CD14-positive monocyte (primary cell): ENCODE results near the gene ALDH7A1. TPM values are rescaled to one million over a fixed set of nuclear protein-coding genes. Genes with fewer than 3 reads are reported as not detected.

Experiments
- DNase-seq, 3 donors: peaks; one replicate each; pipeline ENCODE4 v3.0.0-alpha.2; 2011 to 2022
- H2AFZ ChIP-seq: 2 replicates; pipeline ENCODE4 v1.6.0; 2012; ENCODE audit warnings: mild to moderate bottlenecking, low read depth, low read length, inconsistent platforms; ENCODE audit not compliant: insufficient read depth, poor library complexity, severe bottlenecking
- H3K27ac ChIP-seq, 2 donors: 1 replicate in 1 of 2; 2 replicates in 1 of 2; pipeline ENCODE4 v1.5.1; 2012 to 2013; ENCODE audit warnings: low read length in 2 of 2, control low read depth in 1 of 2, inconsistent platforms in 1 of 2, low read depth in 1 of 2, mild to moderate bottlenecking in 1 of 2
- H3K27me3 ChIP-seq, 2 donors: one replicate each; pipeline versions ENCODE4 v1.6.0 to v1.6.1; 2011 to 2013; ENCODE audit warnings: low read length in 2 of 2; ENCODE audit not compliant: control insufficient read depth in 2 of 2, insufficient read depth in 2 of 2
- H3K36me3 ChIP-seq, 2 donors: replicated peaks in 1 of 2; 1 replicate in 1 of 2; 2 replicates in 1 of 2; pipeline versions ENCODE4 v1.5.1 to v1.6.1; 2012 to 2013; ENCODE audit warnings: low read length in 2 of 2, control low read depth in 1 of 2, inconsistent platforms in 1 of 2, mild to moderate bottlenecking in 1 of 2; ENCODE audit not compliant: insufficient read depth in 2 of 2, control insufficient read depth in 1 of 2
- H3K4me1 ChIP-seq, 2 donors: 1 replicate in 1 of 2; 2 replicates in 1 of 2; pipeline versions ENCODE4 v1.5.1 to v1.6.1; 2012 to 2013; ENCODE audit warnings: low read length in 2 of 2, control low read depth in 1 of 2, inconsistent platforms in 1 of 2, mild to moderate bottlenecking in 1 of 2, moderate library complexity in 1 of 2; ENCODE audit not compliant: insufficient read depth in 2 of 2, control insufficient read depth in 1 of 2
- H3K4me2 ChIP-seq: replicated peaks from 2 replicates; pipeline ENCODE3; 2012; ENCODE audit warnings: low read length, moderate library complexity, mild to moderate bottlenecking; ENCODE audit not compliant: poor library complexity, severe bottlenecking; ENCODE audit errors: extremely low read depth
- H3K4me3 ChIP-seq, 3 experiments: fragments of 200-600 bp in 1 of 3; sonication (generic) in 1 of 3; replicated peaks in 1 of 3; 1 replicate in 2 of 3; 2 replicates in 1 of 3; pipeline ENCODE4 v1.5.1; 2011 to 2013; ENCODE audit warnings: low read length in 3 of 3, mild to moderate bottlenecking in 3 of 3, control low read depth in 2 of 3, low read depth in 2 of 3, inconsistent platforms in 1 of 3, moderate library complexity in 1 of 3
- H3K79me2 ChIP-seq: 2 replicates; pipeline ENCODE4 v1.6.0; 2012; ENCODE audit warnings: mild to moderate bottlenecking, control low read depth, inconsistent platforms, low read length, moderate library complexity; ENCODE audit not compliant: insufficient read depth
- H3K9ac ChIP-seq: 2 replicates; pipeline ENCODE4 v1.6.0; 2017; ENCODE audit warnings: low read length, mild to moderate bottlenecking; ENCODE audit not compliant: insufficient read depth, poor library complexity, severe bottlenecking
- H3K9me3 ChIP-seq, 2 donors: replicated peaks in 1 of 2; 1 replicate in 1 of 2; 2 replicates in 1 of 2; pipeline versions ENCODE4 v1.5.1 to v1.6.1; 2012 to 2013; ENCODE audit warnings: low read length in 2 of 2, control low read depth in 1 of 2; ENCODE audit not compliant: control insufficient read depth in 1 of 2, insufficient read depth in 1 of 2
- H4K20me1 ChIP-seq: 2 replicates; pipeline ENCODE4 v1.6.0; 2012; ENCODE audit warnings: mild to moderate bottlenecking, low read length, control low read depth, moderate library complexity; ENCODE audit not compliant: insufficient read depth
- H3K27ac Mint-ChIP-seq, 7 donors: one replicate each; pipeline ENCODE4 v1.8.0; 2020; ENCODE audit warnings: mild to moderate bottlenecking in 7 of 7, mixed read lengths in 7 of 7, moderate library complexity in 6 of 7, inconsistent platforms in 2 of 7
- H3K27me3 Mint-ChIP-seq, 3 donors: one replicate each; pipeline ENCODE4 v1.8.0; 2021 to 2022; ENCODE audit warnings: low read depth in 3 of 3, mild to moderate bottlenecking in 3 of 3, mixed read lengths in 3 of 3, moderate library complexity in 3 of 3, inconsistent platforms in 1 of 3
- H3K36me3 Mint-ChIP-seq, 2 donors: one replicate each; pipeline ENCODE4 v1.8.0; 2020; ENCODE audit warnings: mixed read lengths in 2 of 2, inconsistent platforms in 1 of 2, mild to moderate bottlenecking in 1 of 2
- H3K4me1 Mint-ChIP-seq: one replicate; pipeline ENCODE4 v1.8.0; 2020; ENCODE audit warnings: mild to moderate bottlenecking, mixed read lengths
- H3K4me3 Mint-ChIP-seq, 2 donors: one replicate each; pipeline ENCODE4 v1.8.0; 2020; ENCODE audit warnings: mild to moderate bottlenecking in 2 of 2, mixed read lengths in 2 of 2, moderate library complexity in 1 of 2
- H3K9me3 Mint-ChIP-seq, 7 donors: one replicate each; pipeline ENCODE4 v1.8.0; 2020 to 2022; ENCODE audit warnings: mixed read lengths in 7 of 7, mild to moderate bottlenecking in 6 of 7, moderate library complexity in 6 of 7, inconsistent platforms in 2 of 7
- WGBS: methylation state at CpG from one replicate; pipeline ENCODE4 v1.1.5; 2013; ENCODE audit warnings: missing lambda C conversion rate; ENCODE audit not compliant: insufficient coverage; 5-methylcytosine and 5-hydroxymethylcytosine counted together
- intact Hi-C, 2 donors: fragments of 100-400 bp; cut with micrococcal nuclease; formaldehyde crosslinking; loops; one replicate each; pipeline versions ENCODE4 v1.15.0 to v1.15.1; 2023
- polyA plus RNA-seq, 3 donors: library from polyadenylated mRNA; depleted of rRNA in 1 of 3; unstranded in 2 of 3; stranded (reverse) in 1 of 3; fragments of 300-500 nt in 2 of 3; fragments of >200 nt in 1 of 3; fragmentation: Illumina TruSeq in 2 of 3; gene quantifications; 1 replicate in 2 of 3; 2 replicates in 1 of 3; pipeline ENCODE4 v1.2.3, GENCODE V29; 2012 to 2021
- TF ChIP-seq, protein P1 (sequence below): fragments of 200-600 bp; IDR thresholded peaks from one replicate; pipeline ENCODE4 v1.8.0; 2022; ENCODE audit warnings: antibody characterized with exemption, mild to moderate bottlenecking

ALDH7A1 gene
- polyA plus RNA-seq, 3 donors, result 0.44 to 0.67 (median 0.59) TPM

GRCh38 chr5:126515337-126515736, 79.7 kb downstream of the ALDH7A1 start:
- H3K36me3 Mint-ChIP-seq, result no peaks in the 10 kb centered on the region
- H3K4me2 ChIP-seq, result no peak overlapping the region
- no peak overlapping the region for H3K27ac Mint-ChIP-seq

GRCh38 chr5:126514558-126515141, 80.4 kb downstream of the ALDH7A1 start:
- H3K9ac ChIP-seq, result no peak overlapping the region
- H3K79me2 ChIP-seq, result no peaks in the 10 kb centered on the region
- intact Hi-C loops, result no loop called here
- Mint-ChIP-seq H3K36me3 (no peaks in the 10 kb centered on the region), H3K27ac (peak overlapping the region in 1 of 7 donors; percentile 60), H3K4me3 (no peak overlapping the region), H3K27me3 (peaks cover 0 to 4% (median 0%) of the 10 kb centered on the region in 3 donors), H3K9me3 (peaks cover 0 to 2% (median 0%) of the 10 kb centered on the region in 7 donors), H3K4me1 (peaks cover 2% of the 10 kb centered on the region)
- WGBS, result 88% methylated on average over 4 of the region's 9 CpGs
- no peak overlapping the region for H2AFZ ChIP-seq
- H3K27ac ChIP-seq, result no peak overlapping the region
- no peaks in the 10 kb centered on the region for H3K36me3 ChIP-seq
- H3K9me3 ChIP-seq, result no peaks in the 10 kb centered on the region
- H3K4me1 ChIP-seq, result no peaks in the 10 kb centered on the region
- no peaks in the 10 kb centered on the region for H4K20me1 ChIP-seq
- H3K27me3 ChIP-seq, result no peaks in the 10 kb centered on the region
- TF ChIP-seq, protein P1, sequence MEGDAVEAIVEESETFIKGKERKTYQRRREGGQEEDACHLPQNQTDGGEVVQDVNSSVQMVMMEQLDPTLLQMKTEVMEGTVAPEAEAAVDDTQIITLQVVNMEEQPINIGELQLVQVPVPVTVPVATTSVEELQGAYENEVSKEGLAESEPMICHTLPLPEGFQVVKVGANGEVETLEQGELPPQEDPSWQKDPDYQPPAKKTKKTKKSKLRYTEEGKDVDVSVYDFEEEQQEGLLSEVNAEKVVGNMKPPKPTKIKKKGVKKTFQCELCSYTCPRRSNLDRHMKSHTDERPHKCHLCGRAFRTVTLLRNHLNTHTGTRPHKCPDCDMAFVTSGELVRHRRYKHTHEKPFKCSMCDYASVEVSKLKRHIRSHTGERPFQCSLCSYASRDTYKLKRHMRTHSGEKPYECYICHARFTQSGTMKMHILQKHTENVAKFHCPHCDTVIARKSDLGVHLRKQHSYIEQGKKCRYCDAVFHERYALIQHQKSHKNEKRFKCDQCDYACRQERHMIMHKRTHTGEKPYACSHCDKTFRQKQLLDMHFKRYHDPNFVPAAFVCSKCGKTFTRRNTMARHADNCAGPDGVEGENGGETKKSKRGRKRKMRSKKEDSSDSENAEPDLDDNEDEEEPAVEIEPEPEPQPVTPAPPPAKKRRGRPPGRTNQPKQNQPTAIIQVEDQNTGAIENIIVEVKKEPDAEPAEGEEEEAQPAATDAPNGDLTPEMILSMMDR, result no peak
- DNase-seq, result no peak
- no peak overlapping the region for H3K4me3 ChIP-seq
- no peak overlapping the region for H3K4me2 ChIP-seq

More at GRCh38 chr5:126515337-126515736, 79.7 kb downstream of the ALDH7A1 start:
- Mint-ChIP-seq H3K4me1 (peaks cover 2% of the 10 kb centered on the region), H3K4me3 (no peak overlapping the region), H3K9me3 (peaks cover 0 to 2% (median 0%) of the 10 kb centered on the region in 7 donors), H3K27me3 (peaks cover 0 to 4% (median 3%) of the 10 kb centered on the region in 3 donors)
- TF ChIP-seq, protein P1, result no peak
- H3K9ac ChIP-seq, result no peak overlapping the region
- H3K4me3 ChIP-seq, result no peak overlapping the region
- H3K9me3 ChIP-seq, result no peaks in the 10 kb centered on the region
- H3K27me3 ChIP-seq, result no peaks in the 10 kb centered on the region
- no peaks in the 10 kb centered on the region for H3K79me2 ChIP-seq
- no peak for DNase-seq
- H4K20me1 ChIP-seq, result no peaks in the 10 kb centered on the region
- H3K27ac ChIP-seq, result no peak overlapping the region
- no peaks in the 10 kb centered on the region for H3K4me1 ChIP-seq
- intact Hi-C loops, result no loop called here
- no peak overlapping the region for H2AFZ ChIP-seq
- no peaks in the 10 kb centered on the region for H3K36me3 ChIP-seq
